GM23338 (cell line): ENCODE measurements around the gene SNRNP48. TPM values are rescaled to one million over a fixed set of nuclear protein-coding genes. Genes with fewer than 3 reads are reported as not detected.

Experiments used
- ATAC-seq: fragments of 200-7000 bp; cut with Tn5 transposase; 3 replicates; pipeline ENCODE4 v1.9.1; 2020
- DNase-seq: peaks from one replicate; pipeline ENCODE4 v3.0.0-alpha.2; 2015; ENCODE audit warnings: low spot score
- H2AFZ ChIP-seq: fragments of 200-600 bp; sonication (generic); 2 replicates; pipeline ENCODE4 v1.8.0; 2016; ENCODE audit warnings: antibody characterized with exemption, mild to moderate bottlenecking, moderate library complexity
- H3F3A ChIP-seq: fragments of 200-600 bp; sonication (generic); replicated peaks from 2 replicates; pipeline ENCODE4 v1.8.0; 2017; ENCODE audit warnings: antibody characterized with exemption, mixed run types, low read depth
- H3K27ac ChIP-seq: fragments of 200-600 bp; sonication (generic); 2 replicates; pipeline ENCODE4 v1.6.1; 2016; ENCODE audit warnings: low read depth
- H3K27me3 ChIP-seq: fragments of 200-600 bp; sonication (generic); 2 replicates; pipeline ENCODE4 v1.8.0; 2016; ENCODE audit warnings: mild to moderate bottlenecking, mixed run types, moderate library complexity; ENCODE audit not compliant: insufficient read depth
- H3K36me3 ChIP-seq: fragments of 200-600 bp; sonication (generic); 2 replicates; pipeline ENCODE4 v1.8.0; 2016; ENCODE audit warnings: mild to moderate bottlenecking; ENCODE audit not compliant: insufficient read depth
- H3K4me1 ChIP-seq: fragments of 200-600 bp; sonication (generic); 2 replicates; pipeline ENCODE4 v1.8.0; 2016; ENCODE audit warnings: mild to moderate bottlenecking, moderate library complexity; ENCODE audit not compliant: insufficient read depth
- H3K4me2 ChIP-seq: fragments of 200-600 bp; sonication (generic); 2 replicates; pipeline ENCODE4 v1.7.1; 2017; ENCODE audit warnings: mixed run types
- H3K4me3 ChIP-seq: fragments of 200-600 bp; sonication (generic); 2 replicates; pipeline ENCODE4 v1.6.1; 2016; ENCODE audit warnings: mixed run types
- H3K79me2 ChIP-seq: fragments of 200-600 bp; sonication (generic); replicated peaks from 2 replicates; pipeline ENCODE4 v1.8.0; 2017; ENCODE audit warnings: mild to moderate bottlenecking; ENCODE audit not compliant: insufficient read depth
- H3K9me2 ChIP-seq: fragments of 200-600 bp; sonication (generic); 2 replicates; pipeline ENCODE4 v1.8.0; 2017; ENCODE audit not compliant: insufficient read depth
- H4K20me1 ChIP-seq: fragments of 200-600 bp; sonication (generic); replicated peaks from 2 replicates; pipeline ENCODE4 v1.8.0; 2017; ENCODE audit warnings: mild to moderate bottlenecking; ENCODE audit not compliant: insufficient read depth
- H3K27ac Mint-ChIP-seq: 2 replicates; pipeline ENCODE4 v1.8.0; 2020; ENCODE audit warnings: inconsistent platforms, mild to moderate bottlenecking, moderate library complexity, mixed read lengths
- H3K27me3 Mint-ChIP-seq: 3 replicates; pipeline ENCODE4 v1.8.0; 2022; ENCODE audit warnings: low read depth, mild to moderate bottlenecking, moderate library complexity, mixed read lengths, inconsistent platforms; ENCODE audit not compliant: insufficient read depth, poor library complexity
- H3K36me3 Mint-ChIP-seq: 3 replicates; pipeline ENCODE4 v1.8.0; 2021; ENCODE audit warnings: low read depth, mild to moderate bottlenecking, inconsistent platforms, moderate library complexity, mixed read lengths
- H3K4me1 Mint-ChIP-seq: 3 replicates; pipeline ENCODE4 v1.8.0; 2020; ENCODE audit warnings: mild to moderate bottlenecking, inconsistent platforms, mixed read lengths
- H3K4me3 Mint-ChIP-seq: 3 replicates; pipeline ENCODE4 v1.8.0; 2021; ENCODE audit warnings: moderate library complexity, mild to moderate bottlenecking, inconsistent platforms, mixed read lengths
- H3K9me3 Mint-ChIP-seq: 3 replicates; pipeline ENCODE4 v1.8.0; 2020; ENCODE audit warnings: moderate library complexity, mild to moderate bottlenecking, inconsistent platforms, mixed read lengths
- JUNB ChIP-seq: IDR thresholded peaks from one replicate; pipeline ENCODE4 v1.6.1; 2016; ENCODE audit warnings: antibody characterized with exemption; ENCODE audit not compliant: unreplicated experiment
- NANOG ChIP-seq: IDR thresholded peaks from 2 replicates; pipeline ENCODE4 v1.6.1; 2016; ENCODE audit warnings: antibody characterized with exemption, borderline replicate concordance
- POLR2AphosphoS5 ChIP-seq: IDR thresholded peaks from 2 replicates; pipeline ENCODE4 v1.6.1; 2016; ENCODE audit warnings: antibody characterized with exemption, low read depth
- STAT1 ChIP-seq: IDR thresholded peaks from one replicate; pipeline ENCODE4 v1.6.1; 2016; ENCODE audit warnings: antibody characterized with exemption; ENCODE audit not compliant: unreplicated experiment
- ZNF114 ChIP-seq: fragments of 250-450 bp; sonication (Bioruptor Pico); IDR thresholded peaks from 2 replicates; pipeline ENCODE4 v1.5.0; 2020; ENCODE audit warnings: mild to moderate bottlenecking, moderate library complexity
- ZNF331 ChIP-seq: fragments of 250-450 bp; sonication (Bioruptor Pico); IDR thresholded peaks from 2 replicates; pipeline ENCODE4 v1.5.0; 2020; ENCODE audit warnings: low read depth, mild to moderate bottlenecking, moderate library complexity
- polyA plus RNA-seq: library from polyadenylated mRNA; unstranded; fragments of >200 nt; fragmentation: Nextera tagmentation; extraction: Ambion mirVana; gene quantifications from 2 replicates; pipeline ENCODE4 v1.2.1, GENCODE V29; 2016
- total RNA-seq: library from RNA; depleted of rRNA; stranded (reverse); fragments of >200 nt; shearing (Covaris generic); gene quantifications from 2 replicates; pipeline ENCODE4 v1.2.3, GENCODE V29; 2014
- TF ChIP-seq, protein P1 (sequence below): fragments of 250-450 bp; sonication (Bioruptor Pico); IDR thresholded peaks from 2 replicates; pipeline ENCODE4 v1.5.0; 2020; ENCODE audit warnings: mild to moderate bottlenecking, moderate library complexity
- TF ChIP-seq, protein P2 (sequence below), 2 experiments: fragments of 200-600 bp in 1 of 2; sonication (generic) in 1 of 2; conservative IDR thresholded peaks; 2 replicates each; pipeline versions ENCODE4 v1.5.1 to v1.6.1; 2016 to 2017; ENCODE audit warnings: antibody characterized with exemption in 2 of 2, low read depth in 2 of 2, mild to moderate bottlenecking in 2 of 2, moderate library complexity in 1 of 2

Gene SNRNP48
- total and polyA plus RNA-seq, 2 experiments from 2014 or later = 17.2 to 23.9 TPM

DNA sequence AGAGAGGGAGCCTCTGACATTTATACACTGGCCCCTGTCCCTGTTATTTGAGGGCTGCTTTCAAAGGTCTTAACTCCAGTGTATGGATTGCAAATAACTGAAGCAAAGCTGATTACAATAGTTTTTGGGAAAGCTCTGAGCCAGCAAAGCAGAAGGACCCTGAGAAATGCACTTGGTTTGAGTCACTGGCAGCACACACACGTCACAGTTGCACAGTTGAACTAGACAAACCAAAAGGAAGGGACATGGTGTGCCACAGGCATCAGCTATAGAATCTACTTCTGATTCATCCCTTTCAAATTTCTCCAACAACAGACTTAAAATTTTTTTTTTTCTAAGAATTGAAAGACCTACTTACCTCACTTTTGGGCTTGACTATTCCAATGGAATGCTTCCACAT, 56.4 kb downstream of the SNRNP48 start:
- Histone ChIP-seq H4K20me1 (no peaks in the 10 kb centered on the region), H3K79me2 (no peaks in the 10 kb centered on the region), H3K27ac (no peak overlapping the region), H3F3A (no peaks in the 10 kb centered on the region), H3K4me3 (no peak overlapping the region), H3K4me1 (no peaks in the 10 kb centered on the region), H3K27me3 (no peaks in the 10 kb centered on the region), H3K4me2 (no peak overlapping the region), H2AFZ (no peak overlapping the region), H3K36me3 (no peaks in the 10 kb centered on the region), H3K9me2 (0 out of 2 replicates have a peak, but pooled peaks cover 3% of the 10 kb centered on the region)
- DNase-seq = no peak
- Mint-ChIP-seq H3K27me3 (no peaks in the 10 kb centered on the region), H3K4me1 (no peaks in the 10 kb centered on the region), H3K27ac (no peak overlapping the region), H3K4me3 (no peak overlapping the region), H3K9me3 (no peaks in the 10 kb centered on the region), H3K36me3 (no peaks in the 10 kb centered on the region)
- TF ChIP-seq, protein P1, sequence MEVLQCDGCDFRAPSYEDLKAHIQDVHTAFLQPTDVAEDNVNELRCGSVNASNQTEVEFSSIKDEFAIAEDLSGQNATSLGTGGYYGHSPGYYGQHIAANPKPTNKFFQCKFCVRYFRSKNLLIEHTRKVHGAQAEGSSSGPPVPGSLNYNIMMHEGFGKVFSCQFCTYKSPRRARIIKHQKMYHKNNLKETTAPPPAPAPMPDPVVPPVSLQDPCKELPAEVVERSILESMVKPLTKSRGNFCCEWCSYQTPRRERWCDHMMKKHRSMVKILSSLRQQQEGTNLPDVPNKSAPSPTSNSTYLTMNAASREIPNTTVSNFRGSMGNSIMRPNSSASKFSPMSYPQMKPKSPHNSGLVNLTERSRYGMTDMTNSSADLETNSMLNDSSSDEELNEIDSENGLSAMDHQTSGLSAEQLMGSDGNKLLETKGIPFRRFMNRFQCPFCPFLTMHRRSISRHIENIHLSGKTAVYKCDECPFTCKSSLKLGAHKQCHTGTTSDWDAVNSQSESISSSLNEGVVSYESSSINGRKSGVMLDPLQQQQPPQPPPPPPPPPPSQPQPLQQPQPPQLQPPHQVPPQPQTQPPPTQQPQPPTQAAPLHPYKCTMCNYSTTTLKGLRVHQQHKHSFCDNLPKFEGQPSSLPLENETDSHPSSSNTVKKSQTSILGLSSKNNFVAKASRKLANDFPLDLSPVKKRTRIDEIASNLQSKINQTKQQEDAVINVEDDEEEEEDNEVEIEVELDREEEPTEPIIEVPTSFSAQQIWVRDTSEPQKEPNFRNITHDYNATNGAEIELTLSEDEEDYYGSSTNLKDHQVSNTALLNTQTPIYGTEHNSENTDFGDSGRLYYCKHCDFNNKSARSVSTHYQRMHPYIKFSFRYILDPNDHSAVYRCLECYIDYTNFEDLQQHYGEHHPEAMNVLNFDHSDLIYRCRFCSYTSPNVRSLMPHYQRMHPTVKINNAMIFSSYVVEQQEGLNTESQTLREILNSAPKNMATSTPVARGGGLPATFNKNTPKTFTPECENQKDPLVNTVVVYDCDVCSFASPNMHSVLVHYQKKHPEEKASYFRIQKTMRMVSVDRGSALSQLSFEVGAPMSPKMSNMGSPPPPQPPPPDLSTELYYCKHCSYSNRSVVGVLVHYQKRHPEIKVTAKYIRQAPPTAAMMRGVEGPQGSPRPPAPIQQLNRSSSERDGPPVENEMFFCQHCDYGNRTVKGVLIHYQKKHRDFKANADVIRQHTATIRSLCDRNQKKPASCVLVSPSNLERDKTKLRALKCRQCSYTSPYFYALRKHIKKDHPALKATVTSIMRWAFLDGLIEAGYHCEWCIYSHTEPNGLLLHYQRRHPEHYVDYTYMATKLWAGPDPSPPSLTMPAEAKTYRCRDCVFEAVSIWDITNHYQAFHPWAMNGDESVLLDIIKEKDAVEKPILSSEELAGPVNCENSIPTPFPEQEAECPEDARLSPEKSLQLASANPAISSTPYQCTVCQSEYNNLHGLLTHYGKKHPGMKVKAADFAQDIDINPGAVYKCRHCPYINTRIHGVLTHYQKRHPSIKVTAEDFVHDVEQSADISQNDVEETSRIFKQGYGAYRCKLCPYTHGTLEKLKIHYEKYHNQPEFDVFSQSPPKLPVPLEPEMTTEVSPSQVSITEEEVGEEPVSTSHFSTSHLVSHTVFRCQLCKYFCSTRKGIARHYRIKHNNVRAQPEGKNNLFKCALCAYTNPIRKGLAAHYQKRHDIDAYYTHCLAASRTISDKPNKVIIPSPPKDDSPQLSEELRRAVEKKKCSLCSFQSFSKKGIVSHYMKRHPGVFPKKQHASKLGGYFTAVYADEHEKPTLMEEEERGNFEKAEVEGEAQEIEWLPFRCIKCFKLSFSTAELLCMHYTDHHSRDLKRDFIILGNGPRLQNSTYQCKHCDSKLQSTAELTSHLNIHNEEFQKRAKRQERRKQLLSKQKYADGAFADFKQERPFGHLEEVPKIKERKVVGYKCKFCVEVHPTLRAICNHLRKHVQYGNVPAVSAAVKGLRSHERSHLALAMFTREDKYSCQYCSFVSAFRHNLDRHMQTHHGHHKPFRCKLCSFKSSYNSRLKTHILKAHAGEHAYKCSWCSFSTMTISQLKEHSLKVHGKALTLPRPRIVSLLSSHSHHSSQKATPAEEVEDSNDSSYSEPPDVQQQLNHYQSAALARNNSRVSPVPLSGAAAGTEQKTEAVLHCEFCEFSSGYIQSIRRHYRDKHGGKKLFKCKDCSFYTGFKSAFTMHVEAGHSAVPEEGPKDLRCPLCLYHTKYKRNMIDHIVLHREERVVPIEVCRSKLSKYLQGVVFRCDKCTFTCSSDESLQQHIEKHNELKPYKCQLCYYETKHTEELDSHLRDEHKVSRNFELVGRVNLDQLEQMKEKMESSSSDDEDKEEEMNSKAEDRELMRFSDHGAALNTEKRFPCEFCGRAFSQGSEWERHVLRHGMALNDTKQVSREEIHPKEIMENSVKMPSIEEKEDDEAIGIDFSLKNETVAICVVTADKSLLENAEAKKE = no peak
- no peak for TF ChIP-seq POLR2AphosphoS5
- no peak for TF ChIP-seq ZNF331 (CRISPR knock-in tag)
- no peak for TF ChIP-seq STAT1
- no peak for TF ChIP-seq NANOG
- TF ChIP-seq, protein P2, sequence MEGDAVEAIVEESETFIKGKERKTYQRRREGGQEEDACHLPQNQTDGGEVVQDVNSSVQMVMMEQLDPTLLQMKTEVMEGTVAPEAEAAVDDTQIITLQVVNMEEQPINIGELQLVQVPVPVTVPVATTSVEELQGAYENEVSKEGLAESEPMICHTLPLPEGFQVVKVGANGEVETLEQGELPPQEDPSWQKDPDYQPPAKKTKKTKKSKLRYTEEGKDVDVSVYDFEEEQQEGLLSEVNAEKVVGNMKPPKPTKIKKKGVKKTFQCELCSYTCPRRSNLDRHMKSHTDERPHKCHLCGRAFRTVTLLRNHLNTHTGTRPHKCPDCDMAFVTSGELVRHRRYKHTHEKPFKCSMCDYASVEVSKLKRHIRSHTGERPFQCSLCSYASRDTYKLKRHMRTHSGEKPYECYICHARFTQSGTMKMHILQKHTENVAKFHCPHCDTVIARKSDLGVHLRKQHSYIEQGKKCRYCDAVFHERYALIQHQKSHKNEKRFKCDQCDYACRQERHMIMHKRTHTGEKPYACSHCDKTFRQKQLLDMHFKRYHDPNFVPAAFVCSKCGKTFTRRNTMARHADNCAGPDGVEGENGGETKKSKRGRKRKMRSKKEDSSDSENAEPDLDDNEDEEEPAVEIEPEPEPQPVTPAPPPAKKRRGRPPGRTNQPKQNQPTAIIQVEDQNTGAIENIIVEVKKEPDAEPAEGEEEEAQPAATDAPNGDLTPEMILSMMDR (conservative IDR thresholded peaks at IDR 0.05; ENCODE audit: low read depth in 2 of 2) = no peak
- no peak for TF ChIP-seq ZNF114 (CRISPR knock-in tag)
- TF ChIP-seq JUNB = no peak
- no peak for ATAC-seq
